Endothelial cell of umbilical vein (primary cell): ENCODE measurements around the gene CNKSR1. TPM values are rescaled to one million over a fixed set of nuclear protein-coding genes. Genes with fewer than 3 reads are reported as not detected.

Experiments used
- BruUV-seq: library from RNA; stranded (reverse); fragments of 400-500 nt; replicated peaks from 2 replicates; lab custom pipeline; 2021; lab: Mats Ljungman, UMichigan
- CTCF ChIA-PET: fragments of 300-600, 350-600 bp; sonication (Branson Sonifier 250); formaldehyde crosslinking; loops from one replicate; lab custom pipeline; 2021; ENCODE audit warnings: antibody characterized with exemption, inconsistent platforms; lab: Charles Lee
- POLR2A ChIA-PET: fragments of 300-600, 350-600 bp; sonication (Branson Sonifier 250); formaldehyde crosslinking; loops from one replicate; lab custom pipeline; 2021; ENCODE audit warnings: antibody characterized with exemption, inconsistent platforms; lab: Charles Lee
- DNase-seq: peaks from one replicate; pipeline ENCODE4 v3.0.0-alpha.2; 2011; ENCODE audit warnings: low read depth, low spot score
- FAIRE-seq: peaks from 2 replicates; lab custom pipeline; 2011; peaks lifted over from hg19 to GRCh38; lab: Jason Lieb, UNC
- H2AFZ ChIP-seq: 2 replicates; pipeline ENCODE4 v1.6.0; 2012; ENCODE audit warnings: low read depth, low read length, control low read depth, inconsistent platforms
- H3K27ac ChIP-seq: 2 replicates; pipeline ENCODE4 v1.5.1; 2011; ENCODE audit warnings: low read depth, mild to moderate bottlenecking, control low read depth, low read length, moderate library complexity; ENCODE audit not compliant: insufficient read depth
- H3K27me3 ChIP-seq, 2 experiments: 2 replicates each; pipeline versions ENCODE4 v1.6.0 to v1.6.1; 2011; ENCODE audit warnings: low read length in 2 of 2, mixed read lengths in 1 of 2; ENCODE audit not compliant: control insufficient read depth in 2 of 2, insufficient read depth in 2 of 2
- H3K36me3 ChIP-seq, 2 experiments: 2 replicates in 1 of 2; 3 replicates in 1 of 2; pipeline ENCODE4 v1.5.1; 2011; ENCODE audit warnings: low read length in 2 of 2, mild to moderate bottlenecking in 1 of 2, moderate library complexity in 1 of 2; ENCODE audit not compliant: control insufficient read depth in 2 of 2, insufficient read depth in 2 of 2; ENCODE audit errors: extremely low read depth in 1 of 2
- H3K4me1 ChIP-seq: 3 replicates; pipeline ENCODE4 v1.5.1; 2011; ENCODE audit warnings: mild to moderate bottlenecking, low read length; ENCODE audit not compliant: control insufficient read depth, insufficient read depth; ENCODE audit errors: extremely low read depth
- H3K4me2 ChIP-seq: 2 replicates; pipeline ENCODE4 v1.6.1; 2011; ENCODE audit warnings: low read length, control low read depth, mixed read lengths; ENCODE audit not compliant: insufficient read depth
- H3K4me3 ChIP-seq, 3 experiments: fragments of 200-600 bp in 1 of 3; sonication (generic), shearing (Covaris generic) in 1 of 3; replicated peaks in 1 of 3; 2 replicates each; pipeline ENCODE4 v1.5.1; 2011 to 2016; ENCODE audit warnings: control low read depth in 3 of 3, low read length in 3 of 3, mild to moderate bottlenecking in 2 of 3, inconsistent platforms in 1 of 3, low read depth in 1 of 3, moderate library complexity in 1 of 3; ENCODE audit not compliant: insufficient read depth in 1 of 3
- H3K79me2 ChIP-seq: 2 replicates; pipeline ENCODE4 v1.6.0; 2012; ENCODE audit warnings: low read length, inconsistent platforms; ENCODE audit not compliant: control insufficient read depth, insufficient read depth
- H3K9ac ChIP-seq: replicated peaks from 2 replicates; pipeline ENCODE3; 2011; ENCODE audit warnings: low read length, control low read depth; ENCODE audit not compliant: insufficient read depth; ENCODE audit errors: extremely low read depth
- H3K9me1 ChIP-seq: replicated peaks from 3 replicates; pipeline ENCODE4 v1.6.0; 2011; ENCODE audit warnings: mild to moderate bottlenecking, low read length; ENCODE audit not compliant: control insufficient read depth, insufficient read depth; ENCODE audit errors: extremely low read depth
- H3K9me3 ChIP-seq: replicated peaks from 2 replicates; pipeline ENCODE4 v1.5.1; 2012; ENCODE audit warnings: low read length, inconsistent platforms; ENCODE audit not compliant: control insufficient read depth, insufficient read depth
- H4K20me1 ChIP-seq: replicated peaks from 2 replicates; pipeline ENCODE3; 2011; ENCODE audit warnings: mild to moderate bottlenecking, low read length; ENCODE audit not compliant: control insufficient read depth, insufficient read depth; ENCODE audit errors: extremely low read depth
- CTCF ChIP-seq, 2 donors: IDR thresholded peaks; 1 replicate in 1 of 2; 2 replicates in 1 of 2; pipeline ENCODE4 v1.5.1; 2011; ENCODE audit warnings: low read length in 2 of 2, mild to moderate bottlenecking in 2 of 2, moderate library complexity in 2 of 2, control low read depth in 1 of 2, inconsistent platforms in 1 of 2, low read depth in 1 of 2; ENCODE audit not compliant: insufficient read depth in 1 of 2; ENCODE audit errors: extremely low read depth in 1 of 2
- EZH2 ChIP-seq: IDR thresholded peaks from 2 replicates; pipeline ENCODE4 v1.6.1; 2012; ENCODE audit warnings: borderline replicate concordance, low read depth, mild to moderate bottlenecking, moderate library complexity, low read length, inconsistent platforms; ENCODE audit not compliant: severe bottlenecking
- FOS ChIP-seq: IDR thresholded peaks from 2 replicates; pipeline ENCODE4 v1.6.1; 2011; ENCODE audit warnings: mild to moderate bottlenecking, low read length, moderate library complexity, borderline replicate concordance; ENCODE audit not compliant: insufficient read depth
- GATA2 ChIP-seq: IDR thresholded peaks from 2 replicates; pipeline ENCODE4 v1.7.0; 2011; ENCODE audit warnings: low read depth, mild to moderate bottlenecking, moderate library complexity, mixed read lengths, low read length; ENCODE audit not compliant: insufficient read length, insufficient read depth
- JUN ChIP-seq: IDR thresholded peaks from 2 replicates; pipeline ENCODE4 v1.6.1; 2011; ENCODE audit warnings: borderline replicate concordance, low read depth; ENCODE audit not compliant: insufficient read length, insufficient read depth
- MAX ChIP-seq: IDR thresholded peaks from 2 replicates; pipeline ENCODE4 v1.6.1; 2011; ENCODE audit not compliant: insufficient read depth, insufficient read length
- MYC ChIP-seq: IDR thresholded peaks from one replicate; pipeline ENCODE4 v1.6.1; 2011; ENCODE audit warnings: mild to moderate bottlenecking, low read depth, low read length
- POLR2A ChIP-seq: IDR thresholded peaks from 2 replicates; pipeline ENCODE4 v1.6.1; 2012; ENCODE audit warnings: low read depth, mild to moderate bottlenecking, control low read depth, low read length
- POLR2AphosphoS5 ChIP-seq: IDR thresholded peaks from 2 replicates; pipeline ENCODE4 v1.6.1; 2012; ENCODE audit warnings: low read depth, mild to moderate bottlenecking, control low read depth, low read length, moderate library complexity; ENCODE audit not compliant: insufficient read depth
- dilution Hi-C: fragments of 300-500 bp; cut with MboI; formaldehyde crosslinking; loops from one replicate; pipeline ENCODE4 v1.15.0; 2019; ENCODE audit warnings: low sequenced_read_pairs; ENCODE audit not compliant: extremely low pct_ligation_motif_present
- intact Hi-C: fragments of 100-400 bp; cut with micrococcal nuclease; formaldehyde crosslinking; loops from one replicate; pipeline ENCODE4 v1.10.0; 2022
- polyA plus RNA-seq, 4 experiments: library from polyadenylated mRNA; depleted of rRNA in 3 of 4; stranded (reverse) in 3 of 4; unstranded in 1 of 4; fragments of >200 nt; gene quantifications; 2 replicates each; pipeline versions ENCODE4 v1.2.1 to v1.2.3, GENCODE V29; 2011 to 2012; ENCODE audit warnings: missing spikeins in 1 of 4
- total RNA-seq: library from RNA; stranded (reverse); gene quantifications from 2 replicates; pipeline ENCODE4 v1.2.3, GENCODE V29; 2021

CNKSR1 gene
- total and polyA plus RNA-seq, 2 donors (not counting 3 experiments of a cell fraction or from before 2014, with no cell fraction given), result 0.22 TPM; not detected in 1

- intact Hi-C loops (loop anchor here (10.0 kb wide), 1 partner anchor 251 kb away; the partner anchor contains the start of gene STMN1), dilution Hi-C loops (no loop called here)
- DNase-seq (no peak), FAIRE-seq (peak; percentile 75)
- TF ChIP-seq POLR2A (no peak), POLR2AphosphoS5 (no peak), MYC (no peak), FOS (no peak), JUN (no peak), CTCF (IDR thresholded peaks at IDR 0.05; ENCODE audit: extremely low read depth in 1 of 2, insufficient read depth in 1 of 2, low read depth in 1 of 2, low read length in 2 of 2) (no peak), MAX (no peak), EZH2 (no peak), GATA2 (no peak)
- Histone ChIP-seq H2AFZ (peak overlapping the region; percentile 51), H3K4me2 (peak overlapping the region; percentile 41), H3K36me3 (no peaks in the 10 kb centered on the region), H4K20me1 (no peaks in the 10 kb centered on the region), H3K4me3 (no peak overlapping the region), H3K9me1 (no peaks in the 10 kb centered on the region), H3K27me3 (no peaks in the 10 kb centered on the region), H3K27ac (peak overlapping the region; percentile 46), H3K4me1 (peaks cover 45% of the 10 kb centered on the region), H3K9me3 (no peaks in the 10 kb centered on the region), H3K9ac (no peak overlapping the region), H3K79me2 (no peaks in the 10 kb centered on the region)
- CTCF ChIA-PET, result interaction anchor here (0.6 to 5.6 kb wide), 9 partner anchors 11 to 335 kb away, joined by 3 to 69 read pairs (median 5); partner anchors contain the start of genes C1orf232, CEP85 and ZNF593
- POLR2A ChIA-PET, result no interaction called here
- no TSS peak for BruUV-seq
Measured at GRCh38 chr1:26155370-26156284, 21.7 kb upstream of the CNKSR1 start.
